Central memory CD4-positive, alpha-beta T cell (primary cell): ENCODE data around the gene ESRP2.

Experiments used
- DNase-seq: peaks from one replicate; pipeline ENCODE4 v3.0.0; 2022

ESRP2 gene

GRCh38 chr16:68236826-68237242 lies 907 bp upstream of the ESRP2 start:
- peak; percentile 8 for DNase-seq

GRCh38 chr16:68236137-68236825 lies 354 bp upstream of the ESRP2 start:
- peak; percentile 45 for DNase-seq

DNA sequence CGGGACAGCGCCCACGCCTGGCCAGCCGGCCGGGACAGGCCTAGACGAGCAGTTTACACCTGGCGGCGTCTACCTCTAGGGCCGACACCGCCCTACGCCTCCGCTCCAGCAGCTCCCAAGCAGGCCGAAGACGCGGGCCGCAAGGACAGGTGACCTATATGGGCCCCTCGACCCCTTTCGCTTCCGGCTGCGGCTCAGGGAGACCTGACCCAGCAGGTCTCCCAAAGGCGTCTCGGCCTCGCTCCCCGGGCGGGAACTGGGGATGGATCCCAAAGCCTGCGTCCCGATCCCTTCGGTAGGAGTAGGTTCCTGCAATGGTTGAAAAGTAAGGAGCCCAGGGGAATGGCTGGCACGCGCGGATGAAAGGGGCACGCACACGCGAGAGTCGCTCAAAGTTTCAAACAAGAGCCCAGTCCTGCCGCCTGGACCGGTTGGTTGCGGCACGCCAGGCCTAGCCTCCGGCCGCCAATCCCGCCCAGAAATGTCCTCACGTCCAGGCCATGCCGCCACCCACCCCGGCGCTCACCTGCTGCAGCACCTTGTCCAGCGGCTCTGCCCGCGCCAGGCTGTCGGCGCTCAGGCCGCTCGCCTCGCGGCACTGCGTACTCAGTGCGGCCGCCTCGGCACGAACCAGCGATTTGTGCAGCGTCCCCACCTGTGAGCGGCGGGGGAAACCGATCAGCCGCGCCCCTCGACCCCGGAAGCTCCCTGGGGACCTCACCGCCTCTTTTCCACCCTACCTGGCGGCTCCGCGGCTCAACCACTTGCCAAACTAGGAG lies 630 bp downstream of the ESRP2 start:
- DNase-seq = peak; percentile 10

GRCh38 chr16:68234188-68235107 lies 1.5 kb downstream of the ESRP2 start:
- no peak for DNase-seq

DNA sequence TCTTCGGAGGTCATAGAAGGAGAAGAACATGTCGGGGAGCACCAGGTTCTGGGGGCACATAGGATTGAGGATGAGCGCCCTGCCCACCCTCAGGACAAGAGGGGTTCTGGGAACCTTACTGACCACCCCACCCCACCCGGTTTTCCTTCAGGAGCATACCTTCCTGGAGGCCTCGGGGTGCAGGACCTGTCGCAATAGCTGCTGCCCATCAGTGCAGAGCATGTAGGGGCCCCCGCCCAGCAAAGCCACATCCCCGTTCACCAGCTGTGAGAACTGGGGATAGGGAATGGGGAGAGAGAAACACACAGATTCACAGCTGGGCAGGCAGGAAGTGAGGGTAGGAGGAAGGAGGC lies 2.1 kb downstream of the ESRP2 start:
- no peak for DNase-seq

- DNase-seq = peak; percentile 5
Observed at GRCh38 chr16:68233085-68233834, 2.7 kb downstream of the ESRP2 start.

DNA sequence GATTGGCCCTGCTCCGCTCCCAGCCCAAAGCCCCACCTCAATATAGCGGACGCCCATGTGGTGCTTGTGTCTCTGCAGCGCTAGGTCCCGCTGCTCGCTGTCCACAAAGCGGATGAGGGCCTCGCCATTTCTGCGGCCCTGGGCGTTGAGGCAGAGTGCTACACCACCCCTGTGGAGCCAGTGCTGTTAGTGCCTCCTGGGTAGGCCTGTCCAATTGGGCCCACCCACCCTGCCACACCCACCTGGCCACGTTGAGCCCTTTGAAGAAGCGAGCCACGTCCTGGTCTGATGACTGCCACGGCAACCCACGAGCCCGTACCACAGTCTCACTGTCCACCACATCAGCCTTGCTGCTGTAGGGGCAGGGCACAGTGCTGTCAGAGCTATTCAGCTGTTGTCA lies 3.6 kb downstream of the ESRP2 start:
- no peak for DNase-seq

- no peak for DNase-seq
Observed at GRCh38 chr16:68231384-68232136, 4.4 kb downstream of the ESRP2 start.

DNA sequence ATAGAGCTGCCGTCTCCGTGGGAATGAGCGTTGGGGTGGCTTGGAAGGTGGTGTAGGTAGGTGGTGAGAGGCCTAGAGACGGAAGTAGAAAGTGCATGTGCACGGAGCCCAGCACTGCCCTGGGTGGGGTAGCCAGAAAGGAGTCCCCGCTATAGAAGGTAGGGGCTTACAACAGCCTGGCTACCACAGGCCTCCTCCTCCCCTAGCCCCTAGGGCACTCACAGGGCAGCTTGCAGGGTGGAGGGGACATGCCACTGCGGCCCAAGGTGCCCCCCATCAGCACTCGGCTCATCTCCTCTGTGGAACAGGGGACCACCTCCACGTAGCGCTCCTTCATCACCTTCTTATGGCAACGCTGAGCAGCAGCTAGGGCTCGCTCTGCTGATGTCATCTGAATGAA lies 5.0 kb downstream of the ESRP2 start:
- DNase-seq = no peak

DNA sequence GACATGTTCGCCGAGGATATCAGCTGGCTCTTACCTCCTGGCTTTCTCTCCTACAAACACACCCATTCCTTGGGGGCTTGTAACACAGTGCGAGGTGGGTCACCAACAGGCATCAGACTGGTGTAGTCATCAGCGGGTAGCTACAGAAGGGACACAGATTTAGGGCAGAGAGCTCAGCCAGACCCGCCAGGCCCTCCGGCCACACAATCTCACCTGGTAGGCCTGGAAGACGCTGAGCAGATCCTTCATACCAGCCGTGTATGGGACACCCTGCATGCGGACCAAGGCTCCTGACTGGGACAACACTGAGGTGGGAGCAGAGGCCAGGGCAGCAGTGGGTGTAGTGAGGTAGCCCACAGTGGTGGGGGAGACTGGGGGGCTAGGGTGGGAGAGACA lies 5.8 kb downstream of the ESRP2 start:
- DNase-seq = no peak

DNA sequence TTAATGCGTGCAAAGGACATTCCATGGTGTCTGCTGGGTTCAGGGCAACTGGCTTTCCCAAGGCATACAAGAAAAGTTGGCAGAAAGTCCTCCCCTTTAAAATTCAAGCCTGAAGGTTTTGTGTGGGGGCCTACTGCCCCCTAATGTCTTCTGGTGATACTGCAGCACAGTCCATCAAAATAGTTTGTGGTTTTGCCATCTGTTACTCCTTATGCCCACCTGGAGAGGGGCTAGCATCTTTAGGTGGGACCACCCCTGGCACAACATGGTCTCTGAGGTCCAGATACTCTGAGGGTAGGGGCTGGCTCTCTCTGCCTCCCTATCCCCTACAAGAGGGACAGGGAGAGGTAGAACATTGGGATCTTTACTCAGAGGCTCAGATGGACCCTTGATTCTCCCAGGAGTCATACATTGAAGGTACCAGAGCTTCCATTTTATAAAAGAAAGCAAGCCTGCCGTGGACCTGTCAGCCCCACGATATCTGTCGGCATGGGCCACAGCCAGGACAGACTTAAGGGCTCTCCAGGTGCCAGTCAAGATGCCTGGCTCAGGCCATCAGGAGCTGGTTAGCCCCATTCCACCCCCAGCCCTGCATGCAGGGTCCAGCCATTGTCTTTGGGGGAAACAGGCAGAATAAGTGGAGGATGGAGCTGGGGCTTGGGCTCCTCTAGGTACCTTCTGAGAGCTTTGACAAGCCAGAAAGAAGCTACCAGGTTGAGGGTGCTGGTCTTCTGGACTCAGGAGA lies 6.3 kb downstream of the ESRP2 start:
- peak; percentile 47 for DNase-seq

DNA sequence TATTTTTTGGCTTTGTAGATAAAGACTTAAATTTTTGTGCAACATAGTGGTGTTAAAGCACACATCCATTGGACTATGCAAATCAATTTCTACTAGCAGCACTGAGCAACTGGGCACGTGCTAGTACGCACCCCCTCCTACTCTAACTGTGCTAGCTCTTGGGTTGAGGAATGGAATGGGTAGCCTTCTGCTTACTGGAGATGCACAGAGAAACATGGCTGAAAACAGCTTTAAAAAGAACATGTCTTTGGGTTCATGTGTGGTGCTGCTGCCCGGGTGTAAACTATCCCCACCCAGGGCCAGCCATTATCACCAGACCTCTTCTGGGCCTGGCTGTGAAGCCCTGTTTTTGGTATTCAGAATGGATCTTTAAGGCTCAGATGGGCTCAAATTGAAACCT lies 7.3 kb downstream of the ESRP2 start:
- no peak for DNase-seq

DNA sequence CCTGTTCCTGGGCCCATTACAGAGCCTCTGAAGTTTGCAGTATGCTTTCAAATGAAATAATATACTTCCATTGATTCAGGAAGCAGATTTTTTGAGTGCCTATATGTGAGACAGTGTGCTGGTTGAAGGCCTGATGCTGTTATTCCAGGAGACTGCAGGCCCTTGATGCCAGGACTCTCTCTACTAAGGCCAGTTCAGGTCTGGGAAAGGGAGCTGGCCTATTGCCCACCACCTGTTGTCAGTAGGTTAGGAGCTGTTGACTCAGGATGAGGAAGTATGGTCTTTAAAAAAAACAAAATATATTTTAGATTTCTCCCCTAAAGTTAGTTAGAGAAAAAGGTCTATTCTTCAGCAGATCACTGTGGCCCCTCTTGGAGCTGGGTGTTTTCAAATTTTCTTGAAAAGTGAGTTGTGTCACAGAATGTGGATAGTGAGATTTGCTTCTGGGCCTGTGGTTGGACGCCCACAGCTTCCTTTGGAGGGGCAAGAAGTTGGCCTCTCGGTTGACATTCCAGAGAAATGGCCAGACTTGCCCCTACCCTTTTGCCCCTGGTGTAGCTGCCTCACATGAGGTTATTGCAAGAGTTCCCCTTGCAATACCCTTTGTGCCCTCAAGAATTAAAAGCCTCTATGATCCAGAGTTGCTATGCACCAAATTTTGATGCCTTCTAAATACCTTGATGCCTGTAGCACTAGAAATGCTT lies 7.9 kb downstream of the ESRP2 start:
- DNase-seq = no peak

DNA sequence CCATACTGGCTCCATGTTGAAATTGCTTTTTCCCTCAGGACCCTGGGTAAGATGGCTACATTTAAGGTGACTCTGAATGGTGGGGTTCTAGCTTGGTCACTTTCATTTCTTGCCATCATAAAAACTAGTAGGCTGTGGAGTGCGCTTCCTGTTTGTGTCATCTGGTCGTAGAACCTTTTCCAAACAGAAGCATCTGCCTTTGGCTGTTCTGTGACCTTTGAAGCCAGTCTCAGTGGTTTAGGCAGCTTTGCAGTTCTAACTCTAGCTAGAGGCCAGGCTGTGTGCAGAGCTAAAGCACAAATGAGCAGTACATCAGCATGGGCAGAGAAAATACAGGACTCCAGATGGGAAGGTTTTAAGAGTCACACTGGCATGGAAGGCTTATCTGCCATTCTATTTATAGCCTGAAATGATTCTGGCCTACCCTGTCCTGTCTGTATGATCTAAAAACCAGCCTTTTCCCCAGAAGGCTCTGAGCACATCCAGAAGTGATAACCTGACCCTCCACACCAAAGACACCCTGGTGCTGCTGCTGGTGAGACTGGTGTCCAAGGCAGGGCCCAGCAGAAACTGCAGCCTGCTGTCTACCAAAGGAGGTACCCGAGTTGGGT lies 8.6 kb downstream of the ESRP2 start:
- DNase-seq = no peak

DNA sequence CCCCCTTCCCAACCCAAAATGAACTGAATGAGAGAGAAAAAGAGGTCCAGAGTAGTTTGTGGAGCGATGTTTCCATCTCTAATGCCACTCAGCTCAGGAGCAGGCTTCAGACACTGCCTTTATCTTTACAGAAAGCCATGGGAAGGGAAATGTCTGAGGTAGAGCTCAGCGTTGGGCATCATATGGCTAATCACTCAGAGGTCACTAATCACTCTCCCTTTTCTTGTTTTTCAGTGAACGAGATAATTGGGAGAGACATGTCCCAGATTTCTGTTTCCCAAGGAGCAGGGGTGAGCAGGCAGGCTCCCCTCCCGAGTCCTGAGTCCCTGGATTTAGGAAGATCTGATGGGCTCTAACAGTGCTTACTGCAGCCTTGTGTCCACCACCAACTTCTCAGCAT lies 9.8 kb downstream of the ESRP2 start:
- no peak for DNase-seq

DNA sequence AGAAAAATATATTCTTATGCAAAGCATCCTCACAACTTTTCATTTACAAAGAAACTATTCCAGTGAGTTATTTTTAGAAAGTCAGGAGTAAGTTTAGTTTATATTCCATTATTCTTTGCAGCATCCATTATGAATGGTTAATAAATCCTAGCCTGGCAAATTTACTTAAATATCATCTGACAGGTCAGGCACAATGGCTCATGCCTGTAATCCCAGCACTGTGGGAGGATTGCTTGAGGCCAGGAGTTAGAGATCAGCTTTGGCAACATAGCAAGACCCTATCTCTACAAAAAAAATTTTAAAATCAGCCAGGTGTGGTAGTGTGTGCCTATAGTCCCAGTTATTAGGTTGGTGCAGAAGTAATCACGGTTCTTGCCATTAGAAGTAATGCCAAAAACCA lies 12.9 kb downstream of the ESRP2 start:
- no peak for DNase-seq

- DNase-seq = no peak
Observed at GRCh38 chr16:68219725-68220351, 16.1 kb downstream of the ESRP2 start.

- DNase-seq = no peak
Observed at GRCh38 chr16:68217506-68217905, 18.4 kb downstream of the ESRP2 start.

- DNase-seq = no peak
Observed at GRCh38 chr16:68216240-68216639, 19.7 kb downstream of the ESRP2 start.

GRCh38 chr16:68215302-68215701 lies 20.6 kb downstream of the ESRP2 start:
- no peak for DNase-seq
